ENCODE measurements around the gene GNA12.

- TF ChIP-seq, protein P1, sequence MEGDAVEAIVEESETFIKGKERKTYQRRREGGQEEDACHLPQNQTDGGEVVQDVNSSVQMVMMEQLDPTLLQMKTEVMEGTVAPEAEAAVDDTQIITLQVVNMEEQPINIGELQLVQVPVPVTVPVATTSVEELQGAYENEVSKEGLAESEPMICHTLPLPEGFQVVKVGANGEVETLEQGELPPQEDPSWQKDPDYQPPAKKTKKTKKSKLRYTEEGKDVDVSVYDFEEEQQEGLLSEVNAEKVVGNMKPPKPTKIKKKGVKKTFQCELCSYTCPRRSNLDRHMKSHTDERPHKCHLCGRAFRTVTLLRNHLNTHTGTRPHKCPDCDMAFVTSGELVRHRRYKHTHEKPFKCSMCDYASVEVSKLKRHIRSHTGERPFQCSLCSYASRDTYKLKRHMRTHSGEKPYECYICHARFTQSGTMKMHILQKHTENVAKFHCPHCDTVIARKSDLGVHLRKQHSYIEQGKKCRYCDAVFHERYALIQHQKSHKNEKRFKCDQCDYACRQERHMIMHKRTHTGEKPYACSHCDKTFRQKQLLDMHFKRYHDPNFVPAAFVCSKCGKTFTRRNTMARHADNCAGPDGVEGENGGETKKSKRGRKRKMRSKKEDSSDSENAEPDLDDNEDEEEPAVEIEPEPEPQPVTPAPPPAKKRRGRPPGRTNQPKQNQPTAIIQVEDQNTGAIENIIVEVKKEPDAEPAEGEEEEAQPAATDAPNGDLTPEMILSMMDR (IDR thresholded peaks at IDR 0.05; ENCODE audit: low read depth, low read length, missing input control): no peak
- no peak for TF ChIP-seq YY1 (IDR thresholded peaks at IDR 0.05)
- no peak for TF ChIP-seq RAD21 (IDR thresholded peaks at IDR 0.05)
- no peak for TF ChIP-seq TAF1 (conservative IDR thresholded peaks at IDR 0.05)
- no peak for TF ChIP-seq NR2F2 (IDR thresholded peaks at IDR 0.05)
These were observed 24.8 kb downstream of the GNA12 start for GRCh38 chr7:2819161-2819953.

Measured in liver (tissue), 3 donors.